ENCODE measurements around the gene STX5. TPM values are rescaled to one million over a fixed set of nuclear protein-coding genes. Genes with fewer than 3 reads are reported as not detected.
A peak's percentile ranks its signal among the peaks of the same experiment; 100 is the strongest.
"Not testable (repeated sequence)": the region's sequence is repeated elsewhere in the genome, so short reads cannot be mapped to it uniquely, and the experiment has no call there.

The STX5 gene
- total RNA-seq, 4 donors from 2014 or later, result 25.9 to 39.1 (median 29.2) TPM

DNA sequence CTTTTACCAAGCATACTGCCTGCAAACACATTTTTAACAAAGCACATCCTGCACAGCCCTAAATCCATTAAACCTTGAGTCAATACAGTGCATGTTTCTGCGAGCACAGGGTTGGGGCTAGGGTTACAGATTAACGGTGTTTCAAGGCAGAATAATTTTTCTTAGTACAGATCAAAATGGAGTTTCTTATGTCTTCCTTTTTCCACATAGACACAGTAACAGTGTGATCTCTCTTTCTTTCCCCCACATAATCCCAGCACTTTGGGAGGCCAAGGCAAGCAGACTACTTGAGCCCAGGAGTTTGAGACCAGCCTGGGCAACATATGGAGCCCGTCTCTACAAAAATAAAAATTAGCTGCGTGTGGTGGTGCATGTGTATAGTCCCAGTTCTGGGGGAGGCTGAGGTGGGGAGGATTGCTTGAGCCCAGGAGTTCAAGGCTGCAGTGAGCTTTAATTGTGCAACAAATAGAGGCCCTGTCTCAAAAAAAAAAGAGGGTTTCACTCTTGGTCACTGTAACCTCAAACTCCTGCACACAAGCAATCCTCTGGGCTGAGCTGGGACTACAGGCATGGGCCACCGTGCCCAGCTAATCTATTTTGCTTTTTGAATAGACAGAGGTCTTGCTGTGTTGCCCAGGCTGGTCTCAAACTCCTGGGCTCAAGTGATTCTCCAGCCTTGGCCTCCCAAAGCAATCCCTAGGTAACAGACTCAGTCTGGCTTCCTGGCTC, 29.1 kb upstream of the STX5 start:
- Histone ChIP-seq H3K4me1 (peaks cover 0 to 13% (median 2%) of the 10 kb centered on the region in 4 donors), H3K9me3 (no peaks in the 10 kb centered on the region), H3K4me3 (no peak overlapping the region), H3K27ac (no peak overlapping the region), H3K27me3 (no peaks in the 10 kb centered on the region), H3K36me3 (no peaks in the 10 kb centered on the region)
- WGBS, 2 donors, result 76 to 82% methylated on average over 5 of the region's 5 CpGs
- TF ChIP-seq EP300 (IDR thresholded peaks at IDR 0.05) (no peak), POLR2A (IDR thresholded peaks at IDR 0.05) (no peak)
- TF ChIP-seq, protein P1, sequence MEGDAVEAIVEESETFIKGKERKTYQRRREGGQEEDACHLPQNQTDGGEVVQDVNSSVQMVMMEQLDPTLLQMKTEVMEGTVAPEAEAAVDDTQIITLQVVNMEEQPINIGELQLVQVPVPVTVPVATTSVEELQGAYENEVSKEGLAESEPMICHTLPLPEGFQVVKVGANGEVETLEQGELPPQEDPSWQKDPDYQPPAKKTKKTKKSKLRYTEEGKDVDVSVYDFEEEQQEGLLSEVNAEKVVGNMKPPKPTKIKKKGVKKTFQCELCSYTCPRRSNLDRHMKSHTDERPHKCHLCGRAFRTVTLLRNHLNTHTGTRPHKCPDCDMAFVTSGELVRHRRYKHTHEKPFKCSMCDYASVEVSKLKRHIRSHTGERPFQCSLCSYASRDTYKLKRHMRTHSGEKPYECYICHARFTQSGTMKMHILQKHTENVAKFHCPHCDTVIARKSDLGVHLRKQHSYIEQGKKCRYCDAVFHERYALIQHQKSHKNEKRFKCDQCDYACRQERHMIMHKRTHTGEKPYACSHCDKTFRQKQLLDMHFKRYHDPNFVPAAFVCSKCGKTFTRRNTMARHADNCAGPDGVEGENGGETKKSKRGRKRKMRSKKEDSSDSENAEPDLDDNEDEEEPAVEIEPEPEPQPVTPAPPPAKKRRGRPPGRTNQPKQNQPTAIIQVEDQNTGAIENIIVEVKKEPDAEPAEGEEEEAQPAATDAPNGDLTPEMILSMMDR (IDR thresholded peaks at IDR 0.05), result no peak
- DNase-seq (ENCODE audit: low spot score in 2 of 2), result no peak

DNA sequence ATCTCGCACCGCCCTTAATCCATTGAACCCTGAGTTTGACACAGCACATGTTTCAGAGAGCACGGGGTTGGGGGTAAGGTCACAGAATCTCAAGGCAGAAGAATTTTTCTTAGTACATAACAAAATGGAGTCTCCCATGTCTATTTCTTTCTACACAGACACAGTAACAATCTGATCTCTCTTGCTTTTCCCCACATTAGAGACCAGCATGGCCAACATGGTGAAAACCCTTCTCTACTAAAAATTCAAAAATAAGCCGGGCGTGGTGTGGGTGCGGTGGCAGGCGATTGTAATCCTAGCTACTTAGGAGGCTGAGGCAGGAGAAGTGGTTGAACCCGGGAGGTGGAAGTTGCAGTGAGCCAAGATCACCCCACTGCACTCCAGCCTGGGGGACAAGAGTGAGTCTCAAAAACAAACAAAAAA, 27.4 kb upstream of the STX5 start:
- not testable (repeated sequence) for H3K27ac ChIP-seq; DNase-seq (ENCODE audit: low spot score in 2 of 2)
- WGBS, 2 donors, result 83 to 86% methylated on average over 8 of the region's 8 CpGs

DNA sequence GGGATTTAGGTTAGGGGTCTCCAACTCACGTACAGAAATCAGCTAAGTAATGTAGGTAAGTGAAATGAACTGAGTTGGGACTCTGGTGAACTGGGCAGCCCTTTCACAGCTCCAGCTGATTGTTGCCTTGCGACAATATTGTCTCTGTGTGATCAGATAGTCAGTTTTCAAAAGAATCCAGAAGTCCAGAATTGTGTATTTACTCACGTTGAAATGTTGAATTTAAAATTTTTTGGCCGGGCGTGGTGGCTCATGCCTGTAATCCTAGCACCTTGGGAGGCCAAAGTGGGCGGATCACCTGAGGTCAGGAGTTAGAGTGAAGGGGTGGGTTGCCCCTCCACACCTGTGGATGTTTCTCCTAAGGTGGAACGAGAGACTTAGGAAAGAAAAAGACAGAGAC, 26.4 kb upstream of the STX5 start:
- Histone ChIP-seq H3K4me3 (no peak overlapping the region), H3K27me3 (no peaks in the 10 kb centered on the region), H3K36me3 (peaks cover 0 to 10% (median 4%) of the 10 kb centered on the region in 3 donors), H3K27ac (no peak overlapping the region), H3K9me3 (no peaks in the 10 kb centered on the region), H3K4me1 (peaks cover 3 to 32% (median 18%) of the 10 kb centered on the region in 4 donors)
- 67 to 75% methylated on average over 7 of the region's 7 CpGs for WGBS, 2 donors
- TF ChIP-seq EP300 (IDR thresholded peaks at IDR 0.05), result no peak
- no peak for TF ChIP-seq POLR2A (IDR thresholded peaks at IDR 0.05)
- TF ChIP-seq, protein P1 (IDR thresholded peaks at IDR 0.05), result no peak
- no peak for DNase-seq (ENCODE audit: low spot score in 2 of 2)

More for the DNA sequence above, 27.4 kb upstream of the STX5 start:
- H3K27me3 ChIP-seq, H3K36me3 ChIP-seq, H3K9me3 ChIP-seq, H3K4me3 ChIP-seq: not testable (repeated sequence)
- peaks cover 3 to 21% (median 8%) of the 10 kb centered on the region in 4 donors for H3K4me1 ChIP-seq

DNA sequence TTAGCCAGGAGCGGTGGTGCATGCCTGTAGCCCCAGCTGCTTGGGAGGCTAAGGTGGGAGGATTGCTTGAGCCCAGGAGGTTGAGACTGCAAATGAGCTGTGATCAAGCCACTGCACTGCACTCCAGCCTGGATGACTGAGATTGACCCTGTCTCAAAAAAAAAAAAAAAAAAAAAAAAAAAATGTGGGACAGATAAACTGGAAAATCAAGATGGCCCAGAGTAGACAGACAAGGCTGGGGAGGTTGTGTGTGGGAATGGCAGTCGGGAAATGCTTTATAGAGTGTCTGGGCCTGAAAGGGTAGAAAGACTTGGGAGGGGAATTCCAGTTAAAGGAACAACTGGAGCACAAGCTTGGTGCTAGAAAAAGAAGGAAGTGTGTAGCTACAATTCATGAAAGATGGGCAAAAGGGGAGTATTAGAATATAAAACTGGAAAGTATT, 25.7 kb upstream of the STX5 start:
- WGBS, 2 donors, result 54 to 63% methylated on average over 2 of the region's 2 CpGs
- DNase-seq (ENCODE audit: low spot score in 2 of 2), result no peak
- no peaks in the 10 kb centered on the region for H3K9me3 ChIP-seq
- no peak overlapping the region for H3K4me3 ChIP-seq
- no peaks in the 10 kb centered on the region for H3K27me3 ChIP-seq
- H3K27ac ChIP-seq, result peak overlapping the region in 1 of 4 donors; percentile 23
- TF ChIP-seq POLR2A (IDR thresholded peaks at IDR 0.05) (no peak), EP300 (IDR thresholded peaks at IDR 0.05) (no peak)
- TF ChIP-seq, protein P1 (IDR thresholded peaks at IDR 0.05), result no peak
- peaks cover 0 to 16% (median 4%) of the 10 kb centered on the region in 3 donors for H3K36me3 ChIP-seq
- peaks cover 3 to 38% (median 20%) of the 10 kb centered on the region in 4 donors for H3K4me1 ChIP-seq

DNA sequence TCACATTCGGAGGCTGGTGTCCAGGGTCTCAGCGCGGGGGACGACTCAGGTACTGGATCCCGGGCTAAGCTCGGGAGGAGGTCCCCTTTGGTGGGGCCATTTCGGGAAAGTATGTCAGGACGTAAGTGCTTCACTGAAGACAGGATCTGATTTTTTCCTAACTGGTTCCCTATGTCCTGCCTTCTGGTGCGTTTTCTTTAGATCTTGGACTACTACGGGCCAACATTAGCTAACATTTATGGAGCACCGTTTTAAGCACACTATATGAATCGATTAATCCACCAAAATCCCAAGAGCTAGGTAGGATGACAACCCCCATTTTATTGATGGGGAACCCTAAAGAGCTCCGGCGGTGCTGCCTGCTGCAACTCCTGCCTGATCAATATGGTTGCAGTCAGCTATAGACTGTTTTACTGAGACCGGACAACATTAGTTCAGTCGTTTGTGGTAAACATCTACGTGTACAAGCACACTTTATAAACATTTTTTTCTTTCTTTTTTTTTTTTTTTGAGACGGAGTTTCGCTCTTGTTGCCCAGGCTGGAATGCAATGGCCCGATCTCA, 24.6 kb upstream of the STX5 start:
- TF ChIP-seq EP300 (IDR thresholded peaks at IDR 0.05) (no peak), POLR2A (IDR thresholded peaks at IDR 0.05) (no peak)
- TF ChIP-seq, protein P1 (IDR thresholded peaks at IDR 0.05), result no peak
- Histone ChIP-seq H3K27ac (peak overlapping the region; percentile 42 to 84 (median 70)), H3K4me3 (peak overlapping the region; percentile 63 to 80 (median 73)), H3K9me3 (no peaks in the 10 kb centered on the region), H3K27me3 (no peaks in the 10 kb centered on the region), H3K36me3 (peaks cover 0 to 28% (median 4%) of the 10 kb centered on the region in 3 donors), H3K4me1 (peaks cover 3 to 38% (median 20%) of the 10 kb centered on the region in 4 donors)
- WGBS, 2 donors, result 5 to 9% methylated on average over 20 of the region's 20 CpGs
- no peak for DNase-seq (ENCODE audit: low spot score in 2 of 2)

All from tibial nerve (tissue), 4 donors.